ENCODE data around the gene PCP4L1.

The PCP4L1 gene

DNA sequence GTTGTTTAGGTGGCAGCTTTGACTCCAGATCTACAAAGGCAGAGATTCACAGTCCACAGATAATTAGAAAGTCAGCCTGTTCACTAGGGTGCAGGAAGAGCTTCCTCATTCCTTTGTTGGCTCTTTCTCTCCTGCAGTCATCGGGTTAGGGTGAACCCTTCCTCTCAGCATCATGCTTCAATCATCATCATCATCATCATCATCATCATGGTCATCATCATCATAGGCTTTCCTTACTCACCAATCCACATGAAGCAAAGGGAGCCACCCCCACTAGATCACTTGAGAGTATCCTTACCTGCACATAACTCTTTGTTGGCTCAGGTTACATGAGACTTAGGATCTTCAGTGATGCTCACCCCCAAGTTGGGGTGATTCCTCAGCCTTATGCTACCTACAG, 32.2 kb downstream of the PCP4L1 start:
- Histone ChIP-seq H3K36me3 (ENCODE audit: control insufficient read depth in 2 of 2, insufficient read depth in 1 of 2, low read length in 2 of 2) (no peaks in the 10 kb centered on the region), H3K27ac (ENCODE audit: extremely low read depth, low read depth, low read length) (no peak overlapping the region), H3K9me3 (ENCODE audit: control insufficient read depth, insufficient read depth, low read depth, low read length) (no peaks in the 10 kb centered on the region), H3K4me3 (ENCODE audit: low read depth, low read length) (no peak overlapping the region), H3K4me1 (ENCODE audit: control insufficient read depth, insufficient read depth, low read length) (no peaks in the 10 kb centered on the region)
- POLR2A ChIA-PET = interaction anchor here (1.8 kb wide), 1 partner anchor 23 kb away, joined by 6 read pairs; the partner anchor contains the start of gene SDHC
- CTCF ChIA-PET = interaction anchor here (0.6 to 5.2 kb wide), 36 partner anchors 8 to 731 kb away, joined by 3 to 70 read pairs (median 4); partner anchors contain the start of genes CFAP126, NDUFS2 and TOMM40L
- TF ChIP-seq ZNF174 (tag by site-specific recombination; IDR thresholded peaks at IDR 0.05) (no peak), ZNF513 (tag by site-specific recombination; IDR thresholded peaks at IDR 0.05) (peak; percentile 91)

DNA sequence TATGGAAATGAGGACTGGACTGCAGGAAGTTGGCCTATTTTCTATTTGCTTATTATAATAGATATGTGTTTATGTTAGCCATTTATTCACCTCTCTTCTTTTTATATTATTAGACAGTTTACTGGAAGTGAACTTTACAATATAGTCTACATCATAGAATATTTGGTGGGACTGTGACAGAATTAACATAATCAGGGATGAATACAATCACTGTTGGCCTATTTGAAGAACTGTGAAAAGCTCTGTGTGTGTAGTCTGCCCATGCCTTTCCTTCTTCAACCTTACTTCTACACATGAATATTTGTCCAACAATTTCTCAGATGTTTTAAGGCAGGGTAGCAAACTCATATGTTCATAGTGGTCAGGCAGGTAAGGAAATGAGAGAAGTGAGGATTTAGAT, 38.9 kb downstream of the PCP4L1 start:
- CTCF ChIA-PET = interaction anchor here (1.1 kb wide), 1 partner anchor 77 kb away, joined by 3 read pairs; no protein-coding TSS in a partner anchor

DNA sequence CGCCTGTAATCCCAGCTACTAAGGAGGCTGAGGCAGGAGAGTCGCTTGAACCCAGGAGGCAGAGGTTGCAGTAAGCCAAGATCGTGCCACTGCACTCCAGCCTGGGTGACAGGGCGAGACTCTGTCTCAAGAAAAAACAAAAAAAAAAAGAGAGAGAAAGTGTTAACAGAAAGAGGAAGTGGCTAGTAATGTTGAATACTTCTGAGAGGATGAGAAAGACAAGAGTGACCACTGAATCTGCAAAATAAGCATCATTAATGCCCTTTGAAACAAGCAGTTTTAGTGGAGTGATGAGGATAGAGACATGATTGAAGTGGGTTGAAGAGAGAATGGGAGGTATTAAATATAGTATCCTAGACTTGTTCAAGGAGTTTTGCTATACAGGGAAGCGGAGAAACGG, 39.6 kb downstream of the PCP4L1 start:
- POLR2A ChIA-PET = no interaction called here
- no peak for TF ChIP-seq ZNF571 (tag by site-specific recombination; IDR thresholded peaks at IDR 0.05)
- no peak for TF ChIP-seq ZNF223 (tag by site-specific recombination; IDR thresholded peaks at IDR 0.05)
- TF ChIP-seq, protein P1, sequence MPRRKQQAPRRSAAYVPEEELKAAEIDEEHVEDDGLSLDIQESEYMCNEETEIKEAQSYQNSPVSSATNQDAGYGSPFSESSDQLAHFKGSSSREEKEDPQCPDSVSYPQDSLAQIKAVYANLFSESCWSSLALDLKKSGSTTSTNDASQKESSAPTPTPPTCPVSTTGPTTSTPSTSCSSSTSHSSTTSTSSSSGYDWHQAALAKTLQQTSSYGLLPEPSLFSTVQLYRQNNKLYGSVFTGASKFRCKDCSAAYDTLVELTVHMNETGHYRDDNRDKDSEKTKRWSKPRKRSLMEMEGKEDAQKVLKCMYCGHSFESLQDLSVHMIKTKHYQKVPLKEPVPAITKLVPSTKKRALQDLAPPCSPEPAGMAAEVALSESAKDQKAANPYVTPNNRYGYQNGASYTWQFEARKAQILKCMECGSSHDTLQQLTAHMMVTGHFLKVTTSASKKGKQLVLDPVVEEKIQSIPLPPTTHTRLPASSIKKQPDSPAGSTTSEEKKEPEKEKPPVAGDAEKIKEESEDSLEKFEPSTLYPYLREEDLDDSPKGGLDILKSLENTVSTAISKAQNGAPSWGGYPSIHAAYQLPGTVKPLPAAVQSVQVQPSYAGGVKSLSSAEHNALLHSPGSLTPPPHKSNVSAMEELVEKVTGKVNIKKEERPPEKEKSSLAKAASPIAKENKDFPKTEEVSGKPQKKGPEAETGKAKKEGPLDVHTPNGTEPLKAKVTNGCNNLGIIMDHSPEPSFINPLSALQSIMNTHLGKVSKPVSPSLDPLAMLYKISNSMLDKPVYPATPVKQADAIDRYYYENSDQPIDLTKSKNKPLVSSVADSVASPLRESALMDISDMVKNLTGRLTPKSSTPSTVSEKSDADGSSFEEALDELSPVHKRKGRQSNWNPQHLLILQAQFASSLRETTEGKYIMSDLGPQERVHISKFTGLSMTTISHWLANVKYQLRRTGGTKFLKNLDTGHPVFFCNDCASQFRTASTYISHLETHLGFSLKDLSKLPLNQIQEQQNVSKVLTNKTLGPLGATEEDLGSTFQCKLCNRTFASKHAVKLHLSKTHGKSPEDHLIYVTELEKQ (tag by site-specific recombination; IDR thresholded peaks at IDR 0.05; ENCODE audit: borderline replicate concordance) = no peak
- Histone ChIP-seq H3K4me1 (ENCODE audit: control insufficient read depth, insufficient read depth, low read length) (no peaks in the 10 kb centered on the region), H3K9me3 (ENCODE audit: control insufficient read depth, insufficient read depth, low read depth, low read length) (no peaks in the 10 kb centered on the region), H3K27ac (ENCODE audit: extremely low read depth, low read depth, low read length) (no peak overlapping the region), H3K4me3 (ENCODE audit: low read depth, low read length) (no peak overlapping the region), H3K36me3 (ENCODE audit: control insufficient read depth in 2 of 2, insufficient read depth in 1 of 2, low read length in 2 of 2) (no peaks in the 10 kb centered on the region)
- CTCF ChIA-PET = interaction anchor here (1.1 kb wide), 1 partner anchor 76 kb away, joined by 3 read pairs; no protein-coding TSS in a partner anchor

More for the DNA sequence above, 38.9 kb downstream of the PCP4L1 start:
- H3K9me3 ChIP-seq (ENCODE audit: control insufficient read depth, insufficient read depth, low read depth, low read length) = no peaks in the 10 kb centered on the region
- no peak overlapping the region for H3K4me3 ChIP-seq (ENCODE audit: low read depth, low read length)
- POLR2A ChIA-PET = no interaction called here
- no peak for TF ChIP-seq YY1 (tag by site-specific recombination; IDR thresholded peaks at IDR 0.05)
- TF ChIP-seq ZNF155 (tag by site-specific recombination; IDR thresholded peaks at IDR 0.05) = no peak
- no peak for TF ChIP-seq ZIC2 (tag by site-specific recombination; IDR thresholded peaks at IDR 0.05)
- TF ChIP-seq ZNF792 (tag by site-specific recombination; IDR thresholded peaks at IDR 0.05) = no peak
- TF ChIP-seq ZNF266 (tag by site-specific recombination; IDR thresholded peaks at IDR 0.05; ENCODE audit: low read depth) = no peak
- TF ChIP-seq, protein P2, sequence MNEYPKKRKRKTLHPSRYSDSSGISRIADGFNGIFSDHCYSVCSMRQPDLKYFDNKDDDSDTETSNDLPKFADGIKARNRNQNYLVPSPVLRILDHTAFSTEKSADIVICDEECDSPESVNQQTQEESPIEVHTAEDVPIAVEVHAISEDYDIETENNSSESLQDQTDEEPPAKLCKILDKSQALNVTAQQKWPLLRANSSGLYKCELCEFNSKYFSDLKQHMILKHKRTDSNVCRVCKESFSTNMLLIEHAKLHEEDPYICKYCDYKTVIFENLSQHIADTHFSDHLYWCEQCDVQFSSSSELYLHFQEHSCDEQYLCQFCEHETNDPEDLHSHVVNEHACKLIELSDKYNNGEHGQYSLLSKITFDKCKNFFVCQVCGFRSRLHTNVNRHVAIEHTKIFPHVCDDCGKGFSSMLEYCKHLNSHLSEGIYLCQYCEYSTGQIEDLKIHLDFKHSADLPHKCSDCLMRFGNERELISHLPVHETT (tag by site-specific recombination; IDR thresholded peaks at IDR 0.05) = no peak
- no peak for TF ChIP-seq ZNF791 (tag by site-specific recombination; IDR thresholded peaks at IDR 0.05)
- H3K4me1 ChIP-seq (ENCODE audit: control insufficient read depth, insufficient read depth, low read length) = no peaks in the 10 kb centered on the region
- no peak overlapping the region for H3K27ac ChIP-seq (ENCODE audit: extremely low read depth, low read depth, low read length)
- no peaks in the 10 kb centered on the region for H3K36me3 ChIP-seq (ENCODE audit: control insufficient read depth in 2 of 2, insufficient read depth in 1 of 2, low read length in 2 of 2)

Data from HEK293 (cell line).